C4-2B (cell line): ENCODE data around the gene CDC37.

Experiments
- ZFX ChIP-seq: fragments of 450-650 bp; IDR thresholded peaks from 2 replicates; pipeline ENCODE4 v1.6.1; 2017
- TF ChIP-seq, protein P1 (sequence below): fragments of 450-650 bp; conservative IDR thresholded peaks from 2 replicates; pipeline ENCODE4 v1.5.1; 2017; ENCODE audit warnings: mild to moderate bottlenecking

GRCh38 chr19:10402441-10403038 is 802 bp downstream of the CDC37 start:
- TF ChIP-seq, protein P1, sequence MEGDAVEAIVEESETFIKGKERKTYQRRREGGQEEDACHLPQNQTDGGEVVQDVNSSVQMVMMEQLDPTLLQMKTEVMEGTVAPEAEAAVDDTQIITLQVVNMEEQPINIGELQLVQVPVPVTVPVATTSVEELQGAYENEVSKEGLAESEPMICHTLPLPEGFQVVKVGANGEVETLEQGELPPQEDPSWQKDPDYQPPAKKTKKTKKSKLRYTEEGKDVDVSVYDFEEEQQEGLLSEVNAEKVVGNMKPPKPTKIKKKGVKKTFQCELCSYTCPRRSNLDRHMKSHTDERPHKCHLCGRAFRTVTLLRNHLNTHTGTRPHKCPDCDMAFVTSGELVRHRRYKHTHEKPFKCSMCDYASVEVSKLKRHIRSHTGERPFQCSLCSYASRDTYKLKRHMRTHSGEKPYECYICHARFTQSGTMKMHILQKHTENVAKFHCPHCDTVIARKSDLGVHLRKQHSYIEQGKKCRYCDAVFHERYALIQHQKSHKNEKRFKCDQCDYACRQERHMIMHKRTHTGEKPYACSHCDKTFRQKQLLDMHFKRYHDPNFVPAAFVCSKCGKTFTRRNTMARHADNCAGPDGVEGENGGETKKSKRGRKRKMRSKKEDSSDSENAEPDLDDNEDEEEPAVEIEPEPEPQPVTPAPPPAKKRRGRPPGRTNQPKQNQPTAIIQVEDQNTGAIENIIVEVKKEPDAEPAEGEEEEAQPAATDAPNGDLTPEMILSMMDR, result no peak
- TF ChIP-seq ZFX, result no peak
